MM.1S (cell line): Measurements from ENCODE around the gene MYO6.

Experiments used
- DNase-seq: peaks from one replicate; pipeline ENCODE4 v3.0.0-alpha.2; 2015
- H2AFZ ChIP-seq: fragments of 300-600 bp; sonication (generic); 2 replicates; pipeline ENCODE4 v1.6.0; 2016; ENCODE audit warnings: antibody characterized with exemption, low read length
- H3F3A ChIP-seq: fragments of 300-600 bp; sonication (generic); 2 replicates; pipeline ENCODE4 v1.6.1; 2016; ENCODE audit warnings: mild to moderate bottlenecking, antibody characterized with exemption, low read length, moderate library complexity, mixed read lengths; ENCODE audit not compliant: insufficient read depth
- H3K27ac ChIP-seq: fragments of 300-600 bp; sonication (generic); 2 replicates; pipeline ENCODE4 v1.5.1; 2016; ENCODE audit warnings: mild to moderate bottlenecking, low read length
- H3K27me3 ChIP-seq: fragments of 300-600 bp; sonication (generic); replicated peaks from 2 replicates; pipeline ENCODE4 v1.6.0; 2016; ENCODE audit warnings: low read length; ENCODE audit not compliant: insufficient read depth
- H3K36me3 ChIP-seq: fragments of 300-600 bp; sonication (generic); replicated peaks from 2 replicates; pipeline ENCODE4 v1.6.1; 2016; ENCODE audit warnings: mild to moderate bottlenecking, low read length, mixed read lengths; ENCODE audit not compliant: insufficient read depth
- H3K4me1 ChIP-seq: fragments of 300-600 bp; sonication (generic); 2 replicates; pipeline ENCODE4 v1.6.1; 2016; ENCODE audit warnings: low read length, mixed read lengths
- H3K4me2 ChIP-seq: fragments of 300-600 bp; sonication (generic); 2 replicates; pipeline ENCODE4 v1.6.0; 2016; ENCODE audit warnings: low read depth, low read length
- H3K4me3 ChIP-seq: fragments of 300-600 bp; sonication (generic); 2 replicates; pipeline ENCODE4 v1.5.1; 2016; ENCODE audit warnings: low read length, mixed read lengths
- H3K79me2 ChIP-seq: fragments of 300-600 bp; sonication (generic); 2 replicates; pipeline ENCODE4 v1.6.1; 2016; ENCODE audit warnings: mixed run types, low read length, mixed read lengths
- H3K9ac ChIP-seq: fragments of 300-600 bp; sonication (generic); 2 replicates; pipeline ENCODE4 v1.6.1; 2016; ENCODE audit warnings: low read length, mixed read lengths
- H3K9me2 ChIP-seq: fragments of 300-600 bp; sonication (generic); replicated peaks from 2 replicates; pipeline ENCODE4 v1.6.1; 2016; ENCODE audit warnings: mild to moderate bottlenecking, low read length, mixed read lengths; ENCODE audit not compliant: insufficient read depth
- H3K9me3 ChIP-seq: fragments of 300-600 bp; sonication (generic); replicated peaks from 2 replicates; pipeline ENCODE4 v1.6.1; 2016; ENCODE audit warnings: mild to moderate bottlenecking, low read length, mixed read lengths; ENCODE audit not compliant: insufficient read depth
- H4K20me1 ChIP-seq: fragments of 300-600 bp; sonication (generic); 2 replicates; pipeline ENCODE4 v1.6.1; 2016; ENCODE audit warnings: mild to moderate bottlenecking, low read length, moderate library complexity, mixed read lengths; ENCODE audit not compliant: insufficient read depth
- EZH2 ChIP-seq: fragments of 300-600 bp; sonication (generic); optimal IDR thresholded peaks from 2 replicates; pipeline ENCODE3; 2017; ENCODE audit warnings: low read depth, mild to moderate bottlenecking, antibody characterized with exemption, low read length, mixed read lengths
- EZH2phosphoT487 ChIP-seq: fragments of 300-600 bp; sonication (generic); IDR thresholded peaks from 2 replicates; pipeline ENCODE4 v1.6.1; 2018; ENCODE audit warnings: antibody characterized with exemption, low read length
- TF ChIP-seq, protein P1 (sequence below): fragments of 300-600 bp; sonication (generic); IDR thresholded peaks from 2 replicates; pipeline ENCODE4 v1.5.1; 2016; ENCODE audit warnings: antibody characterized with exemption, low read length, mixed read lengths

Gene MYO6

GRCh38 chr6:75853806-75854205, 104.8 kb downstream of the MYO6 start:
- Histone ChIP-seq H3F3A (peaks cover 8% of the 10 kb centered on the region; the same call in 1 of the 2 replicates), H2AFZ (no peak overlapping the region), H3K36me3 (no peaks in the 10 kb centered on the region), H3K4me2 (no peak overlapping the region), H3K4me3 (no peak overlapping the region), H3K9ac (no peak overlapping the region), H3K27me3 (no peaks in the 10 kb centered on the region), H3K9me2 (no peaks in the 10 kb centered on the region), H3K9me3 (no peaks in the 10 kb centered on the region), H3K27ac (no peak overlapping the region), H4K20me1 (no peaks in the 10 kb centered on the region), H3K79me2 (0 out of 2 replicates have a peak, but pooled peaks cover 3% of the 10 kb centered on the region), H3K4me1 (peaks cover 15% of the 10 kb centered on the region)
- DNase-seq: no peak
- no peak for TF ChIP-seq EZH2phosphoT487
- no peak for TF ChIP-seq EZH2
- TF ChIP-seq, protein P1, sequence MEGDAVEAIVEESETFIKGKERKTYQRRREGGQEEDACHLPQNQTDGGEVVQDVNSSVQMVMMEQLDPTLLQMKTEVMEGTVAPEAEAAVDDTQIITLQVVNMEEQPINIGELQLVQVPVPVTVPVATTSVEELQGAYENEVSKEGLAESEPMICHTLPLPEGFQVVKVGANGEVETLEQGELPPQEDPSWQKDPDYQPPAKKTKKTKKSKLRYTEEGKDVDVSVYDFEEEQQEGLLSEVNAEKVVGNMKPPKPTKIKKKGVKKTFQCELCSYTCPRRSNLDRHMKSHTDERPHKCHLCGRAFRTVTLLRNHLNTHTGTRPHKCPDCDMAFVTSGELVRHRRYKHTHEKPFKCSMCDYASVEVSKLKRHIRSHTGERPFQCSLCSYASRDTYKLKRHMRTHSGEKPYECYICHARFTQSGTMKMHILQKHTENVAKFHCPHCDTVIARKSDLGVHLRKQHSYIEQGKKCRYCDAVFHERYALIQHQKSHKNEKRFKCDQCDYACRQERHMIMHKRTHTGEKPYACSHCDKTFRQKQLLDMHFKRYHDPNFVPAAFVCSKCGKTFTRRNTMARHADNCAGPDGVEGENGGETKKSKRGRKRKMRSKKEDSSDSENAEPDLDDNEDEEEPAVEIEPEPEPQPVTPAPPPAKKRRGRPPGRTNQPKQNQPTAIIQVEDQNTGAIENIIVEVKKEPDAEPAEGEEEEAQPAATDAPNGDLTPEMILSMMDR: no peak

GRCh38 chr6:75855052-75855451, 106.0 kb downstream of the MYO6 start:
- no peak overlapping the region for H3K9ac ChIP-seq
- no peak overlapping the region for H3K4me2 ChIP-seq
- no peaks in the 10 kb centered on the region for H3K9me2 ChIP-seq
- peak; percentile 71 for DNase-seq
- peaks cover 8% of the 10 kb centered on the region; the same call in 1 of the 2 replicates for H3F3A ChIP-seq
- H3K4me3 ChIP-seq: no peak overlapping the region
- no peak overlapping the region for H2AFZ ChIP-seq
- no peaks in the 10 kb centered on the region for H4K20me1 ChIP-seq
- H3K4me1 ChIP-seq: peaks cover 15% of the 10 kb centered on the region
- H3K27me3 ChIP-seq: no peaks in the 10 kb centered on the region
- TF ChIP-seq EZH2: no peak
- TF ChIP-seq EZH2phosphoT487: no peak
- TF ChIP-seq, protein P1: peak; percentile 55
- 0 out of 2 replicates have a peak, but pooled peaks cover 3% of the 10 kb centered on the region for H3K79me2 ChIP-seq
- no peaks in the 10 kb centered on the region for H3K9me3 ChIP-seq
- H3K27ac ChIP-seq: no peak overlapping the region
- H3K36me3 ChIP-seq: no peaks in the 10 kb centered on the region

- H4K20me1 ChIP-seq: no peaks in the 10 kb centered on the region
- 0 out of 2 replicates have a peak, but pooled peaks cover 3% of the 10 kb centered on the region for H3K79me2 ChIP-seq
- H3F3A ChIP-seq: peaks cover 8% of the 10 kb centered on the region; the same call in 1 of the 2 replicates
- H3K9me3 ChIP-seq: no peaks in the 10 kb centered on the region
- H3K27me3 ChIP-seq: no peaks in the 10 kb centered on the region
- H3K4me1 ChIP-seq: peaks cover 15% of the 10 kb centered on the region
- H3K4me3 ChIP-seq: no peak overlapping the region
- H3K9ac ChIP-seq: no peak overlapping the region
- no peak overlapping the region for H2AFZ ChIP-seq
- TF ChIP-seq EZH2phosphoT487: no peak
- TF ChIP-seq EZH2: no peak
- TF ChIP-seq, protein P1: no peak
- no peaks in the 10 kb centered on the region for H3K36me3 ChIP-seq
- DNase-seq: no peak
- H3K9me2 ChIP-seq: no peaks in the 10 kb centered on the region
- no peak overlapping the region for H3K27ac ChIP-seq
- no peak overlapping the region for H3K4me2 ChIP-seq
Measured at GRCh38 chr6:75856902-75857301, 107.9 kb downstream of the MYO6 start.
